Measurements from ENCODE around the gene OR9A2. TPM values are rescaled to one million over a fixed set of nuclear protein-coding genes. Genes with fewer than 3 reads are reported as not detected.

The OR9A2 gene
- total and polyA plus RNA-seq, 10 of the 15 experiments (the other 5 are each of a cell fraction or from before 2014, with no cell fraction given): not detected

DNA sequence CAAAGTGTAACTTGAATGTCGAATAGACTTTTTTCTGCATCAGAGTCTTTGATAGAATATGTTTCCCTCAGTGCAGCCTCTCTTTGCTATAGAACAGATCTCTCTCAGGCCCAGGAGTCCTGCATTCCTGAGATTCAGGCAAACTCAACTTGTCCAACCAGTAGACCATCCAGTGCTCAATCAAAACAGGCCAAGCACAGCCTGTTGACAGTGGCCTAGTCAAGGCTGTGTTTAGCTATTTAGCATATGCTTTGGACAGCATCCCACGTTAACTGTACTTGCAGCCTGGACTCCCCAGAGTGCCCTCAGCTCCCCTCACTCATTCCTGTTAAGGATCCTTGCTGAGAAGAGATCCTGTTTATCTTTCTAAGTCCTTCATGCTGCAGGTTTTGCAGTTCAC, 41.5 kb upstream of the OR9A2 start:
- TF ChIP-seq, protein P1, sequence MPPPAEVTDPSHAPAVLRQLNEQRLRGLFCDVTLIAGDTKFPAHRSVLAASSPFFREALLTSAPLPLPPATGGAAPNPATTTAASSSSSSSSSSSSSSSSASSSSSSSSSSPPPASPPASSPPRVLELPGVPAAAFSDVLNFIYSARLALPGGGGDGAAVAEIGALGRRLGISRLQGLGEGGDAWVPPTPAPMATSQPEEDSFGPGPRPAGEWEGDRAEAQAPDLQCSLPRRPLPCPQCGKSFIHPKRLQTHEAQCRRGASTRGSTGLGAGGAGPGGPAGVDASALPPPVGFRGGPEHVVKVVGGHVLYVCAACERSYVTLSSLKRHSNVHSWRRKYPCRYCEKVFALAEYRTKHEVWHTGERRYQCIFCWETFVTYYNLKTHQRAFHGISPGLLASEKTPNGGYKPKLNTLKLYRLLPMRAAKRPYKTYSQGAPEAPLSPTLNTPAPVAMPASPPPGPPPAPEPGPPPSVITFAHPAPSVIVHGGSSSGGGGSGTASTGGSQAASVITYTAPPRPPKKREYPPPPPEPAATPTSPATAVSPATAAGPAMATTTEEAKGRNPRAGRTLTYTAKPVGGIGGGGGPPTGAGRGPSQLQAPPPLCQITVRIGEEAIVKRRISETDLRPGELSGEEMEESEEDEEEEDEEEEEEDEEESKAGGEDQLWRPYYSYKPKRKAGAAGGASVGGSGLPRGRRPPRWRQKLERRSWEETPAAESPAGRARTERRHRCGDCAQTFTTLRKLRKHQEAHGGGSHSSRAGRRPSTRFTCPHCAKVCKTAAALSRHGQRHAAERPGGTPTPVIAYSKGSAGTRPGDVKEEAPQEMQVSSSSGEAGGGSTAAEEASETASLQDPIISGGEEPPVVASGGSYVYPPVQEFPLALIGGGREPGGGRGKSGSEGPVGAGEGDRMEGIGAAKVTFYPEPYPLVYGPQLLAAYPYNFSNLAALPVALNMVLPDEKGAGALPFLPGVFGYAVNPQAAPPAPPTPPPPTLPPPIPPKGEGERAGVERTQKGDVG (CRISPR knock-in tag; IDR thresholded peaks at IDR 0.05): no peak
- TF ChIP-seq YBX1 (IDR thresholded peaks at IDR 0.05) (no peak), EZH2 (IDR thresholded peaks at IDR 0.05; ENCODE audit: borderline replicate concordance, control insufficient read depth, low read depth, low read length) (no peak), RB1 (IDR thresholded peaks at IDR 0.05; ENCODE audit: borderline replicate concordance) (no peak), KAT2A (conservative IDR thresholded peaks at IDR 0.05; ENCODE audit: control insufficient read depth, low read depth, low read length) (no peak)
- FAIRE-seq: no peak
- 16% methylated on average over 2 of the region's 2 CpGs for WGBS (ENCODE audit: insufficient coverage, insufficient replicate concordance, low lambda C conversion rate, missing lambda C conversion rate)

More for the DNA sequence above, 41.5 kb upstream of the OR9A2 start:
- in situ Hi-C loops (cut with MboI): no loop called here
- Histone ChIP-seq H3K36me3 (ENCODE audit: control insufficient read depth in 2 of 2, insufficient read depth in 2 of 2, low read length in 1 of 2) (no peaks in the 10 kb centered on the region), H3K27me3 (replicated peaks in 1 of 2; ENCODE audit: control insufficient read depth in 2 of 2, insufficient read depth in 2 of 2, low read length in 1 of 2) (no peaks in the 10 kb centered on the region; a peak in 1 of 4 replicates), H3K9ac (ENCODE audit: control insufficient read depth, insufficient read depth, low read length) (no peak overlapping the region), H3K79me2 (ENCODE audit: control insufficient read depth, insufficient read depth, low read length) (no peaks in the 10 kb centered on the region), H3K9me3 (replicated peaks; ENCODE audit: control insufficient read depth, insufficient read depth, low read length) (no peaks in the 10 kb centered on the region), H4K20me1 (ENCODE audit: control insufficient read depth, insufficient read depth) (no peaks in the 10 kb centered on the region), H3K4me1 (ENCODE audit: control insufficient read depth, insufficient read depth, low read length) (no peaks in the 10 kb centered on the region), H2AFZ (ENCODE audit: control insufficient read depth, low read depth, low read length) (no peak overlapping the region), H3K27ac (ENCODE audit: control insufficient read depth, insufficient read depth) (no peak overlapping the region), H3K4me2 (ENCODE audit: control insufficient read depth, insufficient read depth) (no peak overlapping the region), H3K4me3 (no peak overlapping the region)
- intact Hi-C loops (cut with micrococcal nuclease; ENCODE audit: unreplicated experiment): no loop called here
- DNase-seq (ENCODE audit: low read depth, low spot score) (no peak), ATAC-seq (no peak)
- POLR2A ChIA-PET: no interaction called here
- BruUV-seq (replicated peaks): no TSS peak
- SMC1A ChIA-PET (ENCODE audit: uncharacterized antibody, unreplicated experiment): no interaction called here
- CTCF ChIA-PET: no interaction called here
- RAD21 ChIA-PET (ENCODE audit: unreplicated experiment): no interaction called here
